ENCODE measurements around the gene BPIFB4.
A peak's percentile ranks its signal among the peaks of the same experiment; 100 is the strongest.
"Not testable (repeated sequence)": the region's sequence is repeated elsewhere in the genome, so short reads cannot be mapped to it uniquely, and the experiment has no call there.

The BPIFB4 gene

DNA sequence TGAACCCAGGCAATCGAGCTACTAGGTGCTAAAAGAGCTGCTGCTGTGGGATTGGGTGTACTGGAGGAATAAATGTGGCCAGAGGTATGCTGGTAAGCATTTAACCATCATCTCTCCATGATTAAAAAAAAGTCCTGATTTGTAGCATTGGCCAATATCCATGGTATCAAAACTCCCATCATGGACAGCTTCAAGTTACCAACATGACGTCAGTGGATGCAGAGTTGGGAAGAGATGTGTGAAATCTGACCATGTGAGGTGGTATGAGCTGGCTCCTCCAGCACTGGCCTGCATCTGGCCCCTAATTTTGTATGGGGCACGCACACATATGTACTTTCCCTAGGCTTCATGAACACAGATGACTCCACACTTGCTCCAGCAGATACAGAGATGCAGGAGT is 11.7 kb downstream of the BPIFB4 start:
- no peak for DNase-seq (ENCODE audit: low read depth)

DNA sequence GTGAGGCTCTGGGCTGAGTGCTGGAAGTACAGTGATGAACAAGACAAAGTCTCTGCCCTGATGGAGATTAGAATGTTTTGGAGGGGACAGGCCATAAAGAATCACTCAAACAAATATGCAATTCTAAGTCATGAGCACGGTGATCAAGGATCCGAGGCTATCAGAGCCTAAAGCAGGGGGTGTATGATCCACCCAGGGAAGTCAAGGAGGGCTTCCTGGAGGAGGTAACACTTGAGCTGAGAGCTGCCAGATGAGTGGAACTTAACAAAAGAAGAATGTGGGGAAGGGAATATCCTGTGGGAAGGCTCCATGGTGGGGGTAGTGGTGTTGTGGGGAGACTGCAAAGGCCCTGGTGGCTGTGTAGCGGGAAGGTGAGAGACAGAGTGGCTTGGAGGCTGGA is 12.2 kb downstream of the BPIFB4 start:
- DNase-seq (ENCODE audit: low read depth): no peak

DNA sequence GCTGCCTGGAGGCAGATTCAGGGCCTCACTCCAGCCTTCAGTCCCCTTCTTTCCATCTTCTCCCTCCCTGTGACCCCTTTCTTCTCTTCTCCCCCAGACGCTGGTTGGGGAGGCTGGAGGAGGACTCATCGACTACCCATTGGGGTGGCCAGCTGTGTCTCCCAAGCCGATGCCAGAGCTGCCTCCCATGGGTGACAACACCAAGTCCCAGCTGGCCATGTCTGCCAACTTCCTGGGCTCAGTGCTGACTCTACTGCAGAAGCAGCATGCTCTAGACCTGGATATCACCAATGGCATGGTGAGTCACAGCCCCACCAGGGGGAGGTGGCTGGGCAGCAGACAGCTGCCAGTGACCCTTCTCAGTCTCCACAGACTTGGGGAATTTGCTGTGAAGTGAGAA is 12.9 kb downstream of the BPIFB4 start:
- DNase-seq (ENCODE audit: low read depth): no peak

DNA sequence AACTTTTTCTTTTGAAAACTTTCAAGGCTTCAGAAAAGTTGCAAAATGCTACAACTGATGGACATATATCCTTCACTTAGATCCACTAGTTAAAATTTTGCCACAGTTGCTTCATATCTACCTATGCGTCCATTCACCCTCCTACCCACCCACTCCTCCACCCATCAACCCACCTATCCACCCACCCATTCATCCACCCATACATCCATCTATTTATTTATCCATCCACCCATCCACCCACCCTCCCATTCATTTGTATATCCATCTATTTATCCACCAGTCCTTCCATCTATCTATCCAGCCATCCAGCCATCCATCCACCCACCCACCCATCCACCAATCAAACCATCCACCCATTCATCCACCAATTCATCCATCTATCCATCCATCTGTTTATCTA is 13.6 kb downstream of the BPIFB4 start:
- no peak for DNase-seq (ENCODE audit: low read depth)

DNA sequence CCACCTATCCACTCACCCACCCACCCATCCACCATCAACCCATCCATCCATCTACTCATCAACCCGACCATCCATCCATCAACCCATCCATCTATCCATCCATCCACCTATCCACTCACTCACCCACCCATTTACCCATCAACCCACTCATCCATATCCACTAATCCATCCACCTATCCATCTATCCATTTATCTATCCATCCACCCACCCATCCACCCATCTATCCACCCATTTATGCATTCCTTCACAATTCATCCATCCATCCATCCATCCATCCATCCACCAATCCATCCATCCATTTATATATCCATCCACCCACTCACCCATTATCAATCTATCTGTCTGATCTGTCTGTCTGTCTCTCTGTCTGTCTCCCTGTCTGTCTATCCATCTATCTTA is 14.1 kb downstream of the BPIFB4 start:
- DNase-seq (ENCODE audit: low read depth): no peak

DNA sequence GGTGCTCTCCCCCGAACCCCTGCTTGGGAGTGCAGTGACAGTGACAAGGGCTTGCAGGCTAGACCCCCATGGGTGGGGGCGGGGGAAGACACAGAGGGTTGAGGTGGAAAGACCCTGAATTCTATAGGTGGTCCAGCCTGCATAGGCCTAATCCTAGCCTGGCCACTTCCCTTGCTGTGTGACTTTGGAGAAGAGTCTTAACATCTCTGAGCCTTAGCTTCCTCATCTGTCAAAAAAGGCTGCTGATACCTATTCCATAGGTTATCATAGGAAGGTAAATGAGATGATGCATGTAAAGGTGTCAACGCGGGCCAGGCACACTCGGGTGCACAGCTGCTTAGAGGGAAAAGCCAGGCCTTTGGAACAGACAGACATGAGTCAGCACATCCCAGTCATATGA is 15.8 kb downstream of the BPIFB4 start:
- no peak for DNase-seq (ENCODE audit: low read depth)

DNA sequence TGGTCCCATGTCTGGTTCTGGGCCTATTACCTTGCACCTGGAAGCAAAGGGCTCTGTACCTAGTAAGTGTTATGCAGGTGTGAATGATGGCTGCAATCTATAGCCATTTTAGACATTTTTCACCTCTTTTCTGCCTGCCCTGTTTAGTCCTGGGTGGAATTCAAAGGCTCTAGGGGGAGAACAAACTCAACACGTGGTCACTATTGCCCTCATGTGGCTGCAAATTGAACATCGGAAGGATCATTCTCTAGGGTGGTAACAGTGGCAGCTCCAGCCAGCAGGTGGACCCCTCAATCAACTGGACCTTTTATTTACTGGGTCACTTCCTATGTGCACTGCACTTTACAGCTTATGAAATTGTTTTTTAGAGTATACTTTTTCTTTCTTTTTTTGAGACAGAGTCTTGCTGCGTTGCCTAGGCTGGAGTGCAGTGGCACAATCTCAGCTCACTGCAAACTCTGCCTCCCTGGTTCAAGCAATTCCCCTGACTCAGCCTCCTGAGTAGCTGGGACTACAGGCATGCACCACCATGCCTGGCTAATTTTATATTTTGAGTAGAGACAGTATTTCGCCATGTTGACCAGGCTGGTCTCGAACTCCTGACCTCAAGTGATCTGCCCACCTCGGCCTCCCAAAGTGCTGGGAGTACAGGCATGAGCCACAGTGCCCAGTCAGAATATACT is 16.6 kb downstream of the BPIFB4 start:
- peak; percentile 14 for DNase-seq (ENCODE audit: low read depth)

DNA sequence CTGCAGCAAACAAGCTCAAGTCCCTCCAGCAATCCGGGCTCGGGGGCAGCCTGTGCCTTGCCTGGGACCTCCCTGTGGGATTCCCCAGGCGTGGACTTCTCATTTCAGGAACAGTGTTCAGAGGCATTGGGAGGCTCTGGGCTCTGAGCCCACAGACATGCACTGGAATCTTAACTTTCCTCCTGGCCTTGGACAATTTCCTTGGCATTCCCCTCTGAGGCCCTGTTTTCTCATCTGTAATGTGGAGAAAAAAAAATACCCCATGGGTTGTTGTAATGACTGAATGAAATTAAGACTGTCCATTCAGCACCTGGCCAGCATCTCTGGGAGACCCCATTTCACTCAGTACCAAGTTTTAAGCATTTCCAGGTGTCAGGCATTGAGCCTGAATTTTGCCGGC is 17.6 kb downstream of the BPIFB4 start:
- DNase-seq (ENCODE audit: low read depth): no peak

DNA sequence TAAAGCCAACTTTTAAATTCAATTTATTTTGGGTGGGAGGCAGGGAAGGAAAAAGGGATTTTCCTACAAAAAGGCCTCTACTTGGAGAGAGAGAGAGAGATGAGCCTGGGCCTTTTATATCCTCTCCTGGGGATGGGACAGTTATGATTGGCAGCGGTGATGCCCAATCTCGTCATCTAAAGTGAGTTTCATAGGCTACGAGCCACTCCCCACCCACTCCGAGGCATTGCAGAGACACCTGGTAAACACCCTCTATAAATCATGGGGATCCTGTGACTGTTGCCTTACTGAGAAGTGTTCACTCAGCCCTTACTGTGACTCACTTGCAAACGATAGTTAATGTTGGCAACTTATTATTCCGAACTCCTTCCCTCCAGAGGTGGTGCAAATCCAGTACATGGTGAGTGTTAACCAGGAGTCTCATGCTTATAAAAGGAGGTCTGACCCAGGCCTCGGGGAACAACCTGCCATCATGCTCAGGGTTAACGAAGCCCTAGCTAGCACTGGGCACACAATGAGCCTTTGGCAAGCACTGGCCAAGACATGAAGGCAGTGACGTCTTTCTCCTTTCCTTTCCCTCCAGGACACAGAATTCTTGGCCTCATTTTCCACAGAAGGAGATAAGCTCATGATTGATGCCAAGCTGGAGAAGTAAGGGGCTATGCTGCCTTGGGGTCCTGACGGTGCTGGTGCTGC is 20.5 kb downstream of the BPIFB4 start:
- no peak for DNase-seq (ENCODE audit: low read depth)

DNA sequence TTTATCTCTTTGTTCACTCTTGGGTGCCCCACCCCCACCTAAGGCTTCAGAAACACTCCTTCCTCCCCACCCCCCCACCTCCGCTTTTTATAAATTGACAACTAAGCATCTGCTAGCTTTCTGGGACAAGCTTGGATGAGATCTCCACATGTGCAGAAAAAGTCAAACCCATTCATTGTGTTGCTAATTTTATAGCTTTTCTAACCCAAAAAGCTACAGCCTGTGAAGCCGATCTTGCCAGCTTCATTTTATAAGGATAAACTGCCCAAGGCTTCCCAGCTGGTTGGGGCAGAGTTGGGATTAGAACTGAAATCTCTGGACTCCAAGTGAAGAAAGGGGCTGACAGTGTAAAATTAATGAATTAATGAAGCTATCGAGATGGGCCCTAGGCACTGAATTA is 24.1 kb downstream of the BPIFB4 start:
- no peak for DNase-seq (ENCODE audit: low read depth)

DNA sequence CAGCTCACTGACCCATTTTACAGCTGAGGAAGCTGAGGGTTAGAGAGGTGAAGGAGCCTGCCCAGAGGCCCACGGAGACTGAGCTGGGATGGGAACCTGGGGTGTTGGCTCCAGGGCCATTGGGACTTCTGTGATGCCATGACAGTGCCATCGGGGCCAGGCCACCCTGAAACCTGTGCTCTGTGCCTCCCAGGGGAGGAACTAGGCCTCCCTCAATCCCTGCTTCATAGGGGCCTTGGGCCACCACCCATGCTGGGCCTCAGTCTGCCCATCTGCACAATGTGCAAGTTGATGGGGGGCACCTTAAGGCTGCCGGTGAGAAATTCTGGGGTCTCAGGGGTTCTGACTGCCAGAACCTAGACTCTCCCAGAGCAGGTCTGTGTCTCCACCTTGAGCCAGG is 24.9 kb downstream of the BPIFB4 start:
- no peak for DNase-seq (ENCODE audit: low read depth)

DNA sequence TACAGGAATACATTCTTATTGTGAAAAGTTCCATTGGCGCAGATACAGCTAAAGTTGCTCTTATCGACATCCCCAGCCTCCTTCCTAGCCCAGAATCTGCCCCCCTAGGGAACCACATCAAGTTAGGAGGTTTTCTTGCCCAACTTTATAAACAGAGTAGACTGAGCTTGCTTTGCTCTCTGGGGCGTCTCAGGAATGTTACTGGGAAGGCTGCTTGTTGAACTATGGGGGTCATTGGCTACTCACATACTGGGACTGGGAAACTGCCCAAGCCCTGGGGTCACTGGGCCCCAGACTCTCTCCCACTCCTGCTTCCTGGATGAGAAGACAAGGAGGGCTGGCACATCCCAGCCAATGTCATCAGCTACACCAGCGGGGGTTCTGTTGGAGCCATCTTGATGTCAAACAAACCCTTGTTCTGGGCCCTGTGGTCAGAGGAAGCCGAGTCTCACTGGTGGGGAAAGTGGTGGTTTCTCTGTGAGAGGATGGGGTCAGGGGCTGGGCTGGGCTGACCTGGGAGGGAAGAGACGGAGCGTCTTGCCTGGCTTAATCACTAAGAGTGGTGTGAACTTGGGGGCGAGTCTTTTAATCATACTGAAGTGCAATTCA is 26.0 kb downstream of the BPIFB4 start:
- DNase-seq (ENCODE audit: low read depth): no peak

DNA sequence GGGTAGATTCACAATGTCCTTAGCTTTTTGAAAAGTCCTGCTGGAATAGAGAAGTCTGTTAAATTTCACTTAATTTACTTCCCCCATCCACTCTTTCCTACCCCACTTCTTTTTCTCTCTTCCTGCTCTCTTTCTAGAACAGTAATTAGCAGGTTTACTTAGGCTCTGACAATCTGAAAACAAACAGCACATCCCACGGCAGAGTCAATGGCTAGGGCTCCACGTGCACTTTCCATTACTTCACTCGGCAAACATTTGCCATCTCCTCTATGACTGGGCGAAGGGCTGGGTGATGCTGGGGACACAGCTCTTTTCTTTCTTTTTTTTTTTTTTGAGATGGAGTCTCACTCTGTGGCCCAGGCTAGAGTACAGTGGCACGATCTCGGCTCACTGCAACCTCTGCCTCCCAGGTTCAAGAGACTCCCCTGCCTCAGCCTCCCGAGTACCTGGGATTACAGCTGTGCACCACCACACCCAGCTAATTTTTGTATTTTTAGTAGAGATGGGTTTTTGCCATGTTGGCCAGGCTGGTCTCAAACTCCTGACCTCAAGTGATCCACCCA is 26.7 kb downstream of the BPIFB4 start:
- DNase-seq (ENCODE audit: low read depth): not testable (repeated sequence)

DNA sequence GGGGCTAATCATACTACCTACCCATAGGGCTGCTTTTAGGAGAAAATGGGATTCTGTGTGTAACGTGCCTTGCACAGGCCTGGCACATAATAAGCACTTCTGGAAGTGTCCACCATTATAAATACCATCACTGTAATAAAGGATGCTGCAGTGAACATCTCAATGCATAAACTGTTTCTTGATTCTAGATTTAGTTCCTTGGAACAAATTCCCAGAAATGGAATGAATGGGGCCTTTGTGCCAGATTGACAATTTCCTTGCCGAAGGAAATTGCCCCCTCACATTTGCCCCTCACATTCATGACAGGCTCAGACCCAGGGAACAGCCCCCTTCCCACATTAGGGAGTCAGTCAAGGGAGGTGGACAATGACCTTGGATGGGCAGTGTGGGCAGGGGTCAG is 29.2 kb downstream of the BPIFB4 start:
- no peak for DNase-seq (ENCODE audit: low read depth)

DNA sequence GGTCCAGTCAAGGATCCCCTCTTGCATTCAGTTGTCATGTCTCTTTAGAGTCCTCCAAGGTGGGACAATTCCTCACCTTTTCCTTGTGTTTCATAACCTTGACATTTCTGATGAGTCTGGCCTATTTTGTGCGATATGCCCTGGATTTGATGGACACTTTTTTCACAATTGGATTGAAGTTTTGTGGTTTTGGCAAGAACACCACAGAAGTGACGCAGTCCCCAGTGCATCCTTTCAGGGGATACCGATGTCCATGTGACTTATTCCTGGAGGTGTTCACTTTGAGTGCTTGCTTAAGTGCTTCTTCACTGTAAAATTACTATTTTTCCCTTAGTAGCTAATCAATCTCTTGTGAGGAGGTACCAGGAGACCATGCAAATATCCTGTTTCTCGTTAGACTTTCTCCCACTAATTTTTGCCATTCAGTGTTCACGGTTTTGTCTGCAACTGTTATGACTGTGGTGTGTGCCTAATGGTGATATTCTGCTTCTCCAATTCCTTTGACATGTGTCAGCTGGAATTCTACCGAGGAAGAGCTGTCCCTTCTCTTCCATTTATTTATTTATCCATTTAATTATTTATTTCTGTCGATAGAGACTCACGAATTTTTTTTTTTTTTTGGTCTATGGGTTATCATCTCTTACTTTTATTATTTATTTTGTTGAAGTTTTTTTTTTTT is 30.8 kb downstream of the BPIFB4 start:
- no peak for DNase-seq (ENCODE audit: low read depth)

DNA sequence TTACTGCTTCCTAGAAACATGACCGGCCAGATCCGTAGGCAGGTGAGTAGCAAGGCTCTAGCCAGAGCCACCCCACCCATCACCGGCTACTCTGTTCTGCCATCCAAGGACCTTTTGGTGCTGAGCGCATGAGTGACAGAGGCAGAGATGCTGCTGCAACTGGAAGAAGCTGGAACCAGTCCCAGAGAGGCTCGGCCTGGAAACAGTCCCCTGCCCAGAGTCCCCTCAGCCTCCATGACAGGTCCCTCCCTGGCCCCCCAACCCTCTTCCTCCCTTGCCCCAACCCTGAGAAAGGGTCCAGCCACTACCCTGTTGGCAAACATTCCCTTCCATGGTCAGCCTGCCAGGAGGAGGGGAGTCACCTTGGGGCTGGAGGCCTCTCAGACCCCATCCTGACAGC is 31.9 kb downstream of the BPIFB4 start:
- DNase-seq (ENCODE audit: low read depth): no peak

DNA sequence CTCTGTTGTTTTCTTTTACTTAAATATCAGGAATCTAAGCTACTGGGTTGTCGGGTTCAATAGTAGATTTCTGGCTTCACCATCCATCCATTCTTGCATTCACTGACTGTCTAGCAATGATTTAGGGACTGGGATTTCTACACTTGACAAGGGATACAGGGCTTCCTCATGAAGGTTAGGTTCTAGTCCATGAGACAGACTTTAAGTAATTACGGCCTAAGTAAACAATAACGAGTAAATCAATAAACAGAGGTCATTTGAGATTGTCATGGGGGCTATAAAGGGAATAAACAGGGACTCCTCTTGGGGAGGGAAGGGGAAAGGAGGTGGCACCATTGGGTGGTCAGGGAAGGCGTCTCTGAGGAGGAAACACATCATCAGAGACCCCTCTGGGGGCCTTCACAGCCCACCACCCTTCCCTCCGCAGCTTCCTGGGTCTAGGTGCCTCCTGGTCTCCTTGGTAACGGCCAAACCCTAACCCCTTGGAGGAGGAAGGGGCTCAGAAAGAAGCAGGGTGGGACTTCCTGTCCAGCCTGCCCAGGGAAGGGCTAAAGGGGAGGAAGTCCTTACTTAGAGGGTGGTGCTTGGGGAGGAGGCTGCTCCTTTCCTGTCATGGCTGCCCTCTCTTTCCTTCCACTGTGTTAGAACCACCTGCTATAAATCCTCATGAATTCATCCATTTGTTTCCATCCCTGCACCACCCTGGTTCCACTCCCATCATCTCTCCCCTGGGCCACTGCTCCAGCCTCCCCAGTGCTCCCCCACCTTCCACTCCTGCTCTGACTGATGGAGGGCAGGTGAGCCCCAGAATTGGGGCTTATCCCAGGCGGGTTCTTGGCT is 33.3 kb downstream of the BPIFB4 start:
- DNase-seq (ENCODE audit: low read depth): no peak

DNA sequence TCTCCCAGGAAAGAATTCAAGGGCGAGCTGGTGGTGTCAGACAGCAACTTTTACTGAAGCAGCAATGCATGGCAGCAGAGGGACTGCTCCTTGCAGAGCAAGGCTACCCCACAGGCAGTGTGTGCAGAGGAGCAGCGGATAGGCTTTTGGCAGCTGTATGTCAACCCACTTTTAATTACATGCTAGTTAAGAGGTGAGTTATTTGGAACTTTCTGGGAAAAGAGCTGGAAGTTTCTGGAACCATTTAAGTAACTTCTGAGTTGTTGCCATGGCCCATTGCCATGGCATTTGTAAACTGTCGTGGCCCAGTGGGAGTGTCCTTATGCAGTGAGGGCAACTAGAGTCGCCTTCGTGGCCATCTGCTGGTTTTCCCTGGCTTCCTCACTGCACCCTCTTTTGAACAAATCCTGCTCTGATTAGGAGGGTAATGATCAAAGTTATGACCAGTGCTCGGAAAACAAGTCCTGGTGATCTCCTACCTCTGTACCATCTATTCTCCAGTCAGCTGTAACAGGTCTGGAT is 34.0 kb downstream of the BPIFB4 start:
- DNase-seq (ENCODE audit: low read depth): no peak

DNA sequence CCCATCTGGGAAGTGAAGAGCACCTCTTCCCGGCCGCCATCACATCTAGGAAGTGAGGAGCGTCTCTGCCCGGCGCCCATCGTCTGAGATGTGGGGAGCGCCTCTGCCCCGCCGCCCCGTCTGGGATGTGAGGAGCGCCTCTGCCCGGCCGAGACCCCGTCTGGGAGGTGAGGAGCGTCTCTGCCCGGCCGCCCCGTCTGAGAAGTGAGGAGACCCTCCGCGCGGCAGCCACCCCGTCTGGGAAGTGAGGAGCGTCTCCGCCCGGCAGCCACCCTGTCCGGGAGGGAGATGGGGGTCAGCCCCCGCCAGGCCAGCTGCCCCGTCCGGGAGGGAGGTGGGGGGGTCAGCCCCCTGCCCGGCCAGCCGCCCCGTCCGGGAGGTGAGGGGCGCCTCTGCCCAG is 36.1 kb downstream of the BPIFB4 start:
- not testable (repeated sequence) for DNase-seq (ENCODE audit: low read depth)

DNA sequence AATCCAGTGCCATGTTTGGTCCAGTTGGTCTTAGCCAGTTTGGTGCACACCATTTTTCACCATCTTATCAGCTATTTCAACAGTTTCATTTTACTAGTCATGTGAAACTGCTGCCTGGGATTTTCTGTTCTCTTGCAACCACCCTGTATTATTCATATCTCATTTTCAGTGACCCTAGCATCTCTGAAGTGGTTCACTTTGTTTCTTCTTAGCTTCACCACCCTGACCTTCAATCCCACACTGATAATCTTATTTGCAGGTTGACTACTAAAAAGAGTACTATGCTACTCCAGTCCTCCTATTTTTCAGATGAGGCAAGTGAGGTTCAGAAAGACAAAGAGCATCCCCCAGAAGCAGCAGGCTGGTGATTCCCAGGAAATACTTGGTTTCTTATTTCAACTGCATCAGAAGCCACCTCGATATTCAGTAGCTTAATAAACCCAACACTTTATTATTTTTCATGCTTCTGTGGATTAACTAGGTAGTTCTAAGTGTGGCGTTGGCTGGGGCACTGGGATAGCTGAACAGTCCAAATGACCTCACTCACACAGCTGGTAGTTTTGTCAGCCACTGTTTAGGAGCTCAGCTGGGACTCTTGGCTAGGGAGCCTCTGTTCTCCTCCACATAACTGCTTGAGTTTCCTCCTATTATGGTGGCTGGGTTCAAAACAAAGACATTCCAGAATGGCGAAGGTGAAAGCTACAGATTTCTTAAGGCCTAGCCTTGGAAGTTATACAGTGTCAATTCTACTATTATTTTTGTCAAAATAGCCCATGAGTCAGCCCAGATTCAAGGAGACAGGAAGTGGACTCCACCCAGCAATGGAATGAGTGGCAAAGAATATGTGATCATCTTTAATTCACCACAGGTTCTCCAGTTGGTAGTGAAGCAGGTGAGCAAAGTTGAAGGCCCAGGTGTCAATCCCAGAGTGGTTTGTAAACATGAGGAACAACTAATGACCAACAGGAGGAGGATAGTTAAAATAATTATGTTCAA is 40.6 kb downstream of the BPIFB4 start:
- no peak for DNase-seq (ENCODE audit: low read depth)
